C1 segment of cervical spinal cord (tissue), 14 donors: ENCODE data around the gene OR56A3.

Experiments
- DNase-seq, 14 donors: peaks; one replicate each; lab custom pipeline; 2025; lab: John Stamatoyannopoulos, UW

Gene OR56A3

DNA sequence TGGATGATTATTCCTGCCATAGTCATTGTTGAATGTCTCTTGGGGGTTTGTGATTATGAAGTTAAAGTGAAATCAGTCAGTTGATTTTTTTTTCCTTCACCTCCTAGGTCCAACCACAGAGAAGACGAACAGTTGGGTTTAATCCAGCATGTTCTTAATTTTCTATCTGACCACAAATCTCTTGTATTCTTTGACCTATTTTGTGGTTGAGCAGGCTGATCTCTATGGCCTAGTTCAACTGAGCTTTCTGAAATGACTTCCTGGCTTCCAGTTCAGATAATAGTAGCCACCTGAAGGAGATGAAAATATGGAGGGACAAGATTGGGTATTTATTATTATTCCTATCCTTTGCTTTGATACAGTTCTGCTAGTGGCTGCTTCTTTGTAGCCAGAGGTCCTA is 31.5 kb downstream of the OR56A3 start:
- no peak for DNase-seq

DNA sequence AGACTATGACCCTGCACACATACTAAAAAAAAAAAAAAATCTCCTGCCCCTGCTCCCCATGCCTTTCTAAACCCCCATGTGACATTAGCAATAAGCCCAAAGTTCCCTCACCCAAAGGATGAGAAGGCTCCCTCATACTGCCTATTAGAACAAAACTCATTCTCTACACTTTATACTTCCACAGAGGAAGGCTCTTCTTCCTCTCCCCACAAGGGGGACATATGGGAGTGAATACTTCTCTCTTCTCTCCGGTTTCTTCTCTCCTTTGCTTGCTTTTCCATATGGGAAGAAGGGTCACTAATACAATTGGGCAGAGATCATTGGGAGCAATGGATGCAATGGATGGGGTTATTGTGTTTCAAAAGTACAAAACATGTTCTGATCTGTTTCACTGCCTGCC is 41.4 kb downstream of the OR56A3 start:
- no peak for DNase-seq

GRCh38 chr11:5986885-5987284 is 44.8 kb downstream of the OR56A3 start, which contains the start of gene OR52L1:
Gene OR52L1 (minus strand): TSS chr11:5986985. CDS start chr11:5986930, 55 bp downstream.
- no peak for DNase-seq

GRCh38 chr11:5989203-5989602 is 47.2 kb downstream of the OR56A3 start:
- DNase-seq: no peak

- DNase-seq: no peak
These were observed 50.1 kb downstream of the OR56A3 start for GRCh38 chr11:5992150-5992549.

- peak in 1 of 14 donors; percentile 23 for DNase-seq
These were observed 50.7 kb downstream of the OR56A3 start for GRCh38 chr11:5992604-5993251.

DNA sequence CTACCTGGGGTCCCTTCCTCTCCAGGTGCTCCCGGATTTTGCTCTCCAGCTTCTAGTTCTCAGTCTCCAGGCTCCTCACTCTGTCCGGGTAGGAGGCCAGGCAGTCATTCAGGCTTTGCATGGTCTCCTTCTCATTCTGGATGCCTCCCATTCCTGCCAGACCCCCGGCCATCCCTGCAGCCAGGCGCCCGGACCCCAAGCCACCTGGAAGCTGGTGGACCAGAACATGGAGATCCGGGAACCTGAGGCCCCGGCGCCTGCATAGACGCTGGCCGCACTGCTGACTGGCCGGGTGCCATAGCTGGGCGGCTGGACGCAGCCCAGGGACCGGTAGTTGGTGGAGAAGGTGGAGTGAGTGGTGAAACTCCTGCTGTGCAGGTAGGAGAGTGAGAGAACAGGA is 52.7 kb downstream of the OR56A3 start:
- no peak for DNase-seq
